Stomach (tissue), 4 donors: ENCODE results near the gene ACMSD.

ENCODE experiments used
- CTCF ChIP-seq, 7 experiments: fragments of 450-650 bp in 4 of 7; fragments of 200-600 bp in 3 of 7; sonication (generic) in 3 of 7; IDR thresholded peaks; one replicate each; pipeline ENCODE4 v1.5.1; 2016 to 2019; ENCODE audit warnings: antibody characterized with exemption in 7 of 7, control low read depth in 2 of 7, mild to moderate bottlenecking in 1 of 7
- POLR2A ChIP-seq, 4 donors: fragments of 450-650 bp; IDR thresholded peaks; one replicate each; pipeline ENCODE4 v1.6.1; 2016; ENCODE audit warnings: antibody characterized with exemption in 4 of 4, control low read depth in 2 of 4, mild to moderate bottlenecking in 1 of 4, moderate library complexity in 1 of 4
- POLR2AphosphoS5 ChIP-seq, 3 donors: sonication (generic); formaldehyde crosslinking; IDR thresholded peaks; one replicate each; pipeline ENCODE4 v1.6.1; 2016; ENCODE audit warnings: antibody characterized with exemption in 3 of 3

DNA sequence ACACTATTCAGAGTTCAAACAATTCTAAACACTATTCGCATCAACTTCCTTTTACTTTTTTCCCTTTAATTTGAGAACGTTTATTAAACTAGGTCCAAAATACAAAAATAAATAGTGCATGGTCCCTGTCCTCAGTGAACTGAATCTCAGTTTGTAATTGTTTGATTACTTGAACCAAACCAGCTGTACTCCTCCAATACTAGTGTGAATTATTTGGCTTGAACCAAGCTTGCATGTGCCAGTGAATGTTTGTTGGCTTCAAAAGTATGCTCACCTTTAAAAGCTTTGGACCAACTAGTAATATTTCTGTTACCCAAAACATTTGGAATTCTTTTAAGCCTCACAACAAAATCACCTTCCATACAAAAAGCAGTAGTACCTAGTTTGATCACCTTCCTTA lies 95.7 kb downstream of the ACMSD start:
- TF ChIP-seq POLR2A (IDR thresholded peaks at IDR 0.05) = no peak
- no peak for TF ChIP-seq CTCF (IDR thresholded peaks at IDR 0.05)
- TF ChIP-seq POLR2AphosphoS5 (IDR thresholded peaks at IDR 0.05) = no peak
